Activated naive CD4-positive, alpha-beta T cell treated with anti-CD3 and anti-CD28 coated beads, Interleukin-2, amount 50 U/mL, for 16 hours (primary cell): Measurements from ENCODE around the gene OSBP.
A peak's percentile ranks its signal among the peaks of the same experiment; 100 is the strongest.

Experiments
- DNase-seq: peaks from one replicate; pipeline ENCODE4 v3.0.0-alpha.2; 2020

Gene OSBP

GRCh38 chr11:59607703-59608454, 7.7 kb downstream of the OSBP start:
- no peak for DNase-seq

- no peak for DNase-seq
These were observed 13.1 kb downstream of the OSBP start for GRCh38 chr11:59602432-59602831.

GRCh38 chr11:59601788-59602187, 13.8 kb downstream of the OSBP start:
- DNase-seq: no peak

DNA sequence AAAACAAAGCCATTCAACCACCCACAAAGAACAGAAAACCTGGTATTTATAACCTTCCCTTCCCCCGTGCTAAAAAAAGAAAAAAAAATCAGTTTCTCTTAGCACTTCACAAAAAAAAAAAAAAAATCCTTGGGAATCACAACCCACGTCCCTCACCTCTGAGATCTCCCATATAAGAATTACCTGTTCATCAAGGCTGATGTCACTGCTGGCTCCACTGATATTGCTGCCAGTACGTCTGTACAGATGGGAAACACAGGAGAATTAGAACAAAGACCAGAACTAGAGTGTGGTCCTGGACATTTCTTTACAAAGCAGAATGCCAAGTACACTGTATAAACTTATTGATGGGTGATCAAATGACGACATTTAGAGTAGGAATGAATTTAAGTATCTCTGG, 14.9 kb downstream of the OSBP start:
- DNase-seq: no peak

DNA sequence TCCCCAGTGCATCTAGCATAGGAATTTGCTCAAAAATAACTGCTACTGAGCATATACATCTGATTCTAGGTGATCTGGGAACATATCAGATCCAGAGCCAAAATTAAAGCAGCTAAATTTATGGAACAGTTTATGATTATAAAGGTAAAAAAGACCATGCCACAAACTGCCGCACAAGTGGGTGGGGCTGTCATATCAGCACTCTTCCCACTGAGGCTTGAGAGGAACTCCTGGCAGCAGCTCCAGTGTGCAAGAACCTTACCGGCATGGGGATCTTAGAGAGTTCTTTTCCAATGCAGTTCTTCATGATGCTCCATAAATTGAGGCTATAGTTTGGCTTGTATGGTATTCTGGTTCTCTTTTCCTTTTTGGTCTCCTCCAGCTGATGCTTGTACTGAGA, 15.3 kb downstream of the OSBP start:
- no peak for DNase-seq

DNA sequence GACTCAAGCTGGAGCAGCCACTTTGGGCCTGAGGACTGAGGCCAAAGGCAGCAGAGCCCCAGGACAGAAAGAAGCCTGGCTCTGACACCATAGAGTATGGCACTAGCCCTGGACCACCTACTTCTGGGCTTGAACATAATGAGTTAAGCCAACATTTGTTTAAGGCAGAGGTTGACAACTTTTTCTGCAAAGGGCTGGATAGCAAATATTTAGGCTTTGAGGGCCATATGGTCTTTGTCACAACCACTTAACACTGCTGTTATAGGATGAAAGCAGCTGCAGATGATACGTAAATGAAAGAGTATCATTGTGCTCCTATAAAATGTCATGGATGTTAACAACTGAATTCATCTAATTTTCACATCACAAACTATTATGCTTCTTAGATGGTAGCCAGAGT, 16.6 kb downstream of the OSBP start:
- DNase-seq: no peak

- DNase-seq: no peak
These were observed 31.3 kb downstream of the OSBP start for GRCh38 chr11:59584294-59584693.

DNA sequence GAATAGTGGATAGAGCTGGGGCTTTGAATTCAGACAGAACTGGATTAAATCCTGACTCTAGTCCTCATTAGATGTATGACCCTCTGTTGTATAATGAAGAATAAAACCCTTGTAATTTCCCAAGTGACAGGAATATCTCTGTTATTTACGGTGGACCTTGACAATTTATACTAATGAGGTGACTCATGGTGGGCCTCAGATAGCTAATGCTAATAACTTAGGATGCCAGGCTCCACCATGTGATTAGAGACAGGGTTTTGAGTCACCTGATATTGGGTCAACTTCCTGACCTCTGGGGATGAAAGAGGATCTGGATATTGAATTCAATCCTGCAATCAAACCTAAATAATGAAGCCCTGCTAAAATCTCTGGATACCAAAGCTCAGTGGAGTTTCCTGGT, 33.6 kb downstream of the OSBP start:
- no peak for DNase-seq

DNA sequence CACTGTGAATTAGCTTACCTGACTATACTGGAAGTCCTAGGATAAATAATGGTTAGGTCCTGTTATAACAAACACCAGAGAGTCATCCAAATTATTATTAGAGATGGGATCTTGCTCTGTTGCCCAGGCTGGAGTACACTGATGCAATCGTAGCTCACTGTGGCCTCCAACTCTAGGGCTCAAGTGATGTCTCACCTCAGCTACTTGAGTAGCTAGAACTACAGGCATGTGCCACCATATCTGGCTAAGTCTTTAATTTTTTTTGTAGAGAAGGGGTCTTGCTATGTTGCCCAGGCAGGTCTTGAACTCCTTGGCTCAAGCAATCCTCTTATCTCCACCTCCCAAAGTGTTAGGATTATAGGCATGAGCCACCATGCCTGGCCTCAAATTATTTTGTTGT, 37.2 kb downstream of the OSBP start:
- DNase-seq: no peak

GRCh38 chr11:59575505-59575904, 40.1 kb downstream of the OSBP start:
- no peak for DNase-seq

- no peak for DNase-seq
These were observed 40.6 kb downstream of the OSBP start for GRCh38 chr11:59574932-59575502.

GRCh38 chr11:59574467-59574866, 41.1 kb downstream of the OSBP start:
- no peak for DNase-seq

DNA sequence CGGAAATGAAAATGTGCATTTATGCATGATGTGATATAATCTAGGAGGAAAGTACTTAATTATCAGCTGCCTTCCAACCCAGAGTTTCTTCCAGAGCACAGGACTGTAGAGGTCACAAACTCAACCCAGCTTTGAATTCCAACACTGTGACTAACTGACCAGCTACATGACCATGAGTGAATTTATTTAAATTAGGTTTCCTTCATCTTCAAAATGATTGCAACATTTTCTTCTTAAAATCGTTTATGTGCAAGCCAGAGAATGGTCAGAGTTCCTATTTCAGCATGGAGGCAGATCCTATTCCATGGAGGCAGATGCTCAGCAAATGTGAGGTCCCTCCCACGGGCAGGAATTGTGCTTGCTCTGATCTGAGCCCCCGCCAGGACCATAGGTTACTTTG, 42.4 kb downstream of the OSBP start:
- DNase-seq: no peak

DNA sequence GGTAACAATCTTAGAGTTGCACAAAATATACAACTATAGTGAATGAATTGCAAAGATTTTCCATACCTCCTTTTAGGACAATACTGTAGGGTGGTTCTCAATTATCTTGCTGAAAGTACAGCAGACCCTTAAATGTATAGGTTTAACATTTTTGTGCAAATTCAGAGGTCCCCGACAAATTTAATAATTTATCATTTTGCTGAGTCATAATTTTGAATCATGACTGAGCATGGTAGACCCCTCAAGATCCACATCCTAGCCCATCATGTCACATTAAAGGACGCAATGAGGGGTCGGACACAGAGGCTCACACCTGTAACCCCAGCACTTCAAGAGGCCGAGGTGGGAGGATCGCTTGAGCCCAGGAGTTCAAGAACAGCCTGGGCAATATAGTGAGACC, 43.5 kb downstream of the OSBP start:
- no peak for DNase-seq

GRCh38 chr11:59562292-59562691, 53.3 kb downstream of the OSBP start:
- no peak for DNase-seq

GRCh38 chr11:59560702-59561473, 54.7 kb downstream of the OSBP start:
- peak; percentile 84 for DNase-seq

DNA sequence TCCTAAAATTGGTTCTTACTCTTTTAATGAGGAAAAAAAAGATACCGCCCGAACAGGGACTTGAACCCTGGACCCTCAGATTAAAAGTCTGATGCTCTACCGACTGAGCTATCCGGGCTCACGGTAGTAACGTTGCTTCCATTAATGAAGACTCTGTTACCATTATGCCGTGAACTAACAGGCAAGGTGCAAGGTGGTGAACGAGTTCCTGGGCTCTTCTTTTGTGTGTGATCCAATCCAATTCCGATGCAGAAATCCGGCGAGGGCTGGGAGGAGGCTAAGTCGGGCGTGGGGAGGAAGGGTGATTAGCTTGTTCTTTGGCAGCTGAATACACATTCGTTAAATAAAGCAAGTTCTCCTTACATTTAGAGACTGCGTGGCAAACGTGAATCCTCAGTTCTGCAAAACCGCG, 55.3 kb downstream of the OSBP start:
- DNase-seq: peak; percentile 65

GRCh38 chr11:59559886-59560285, 55.7 kb downstream of the OSBP start:
- DNase-seq: no peak

- no peak for DNase-seq
These were observed 57.3 kb downstream of the OSBP start for GRCh38 chr11:59558270-59558643.

DNA sequence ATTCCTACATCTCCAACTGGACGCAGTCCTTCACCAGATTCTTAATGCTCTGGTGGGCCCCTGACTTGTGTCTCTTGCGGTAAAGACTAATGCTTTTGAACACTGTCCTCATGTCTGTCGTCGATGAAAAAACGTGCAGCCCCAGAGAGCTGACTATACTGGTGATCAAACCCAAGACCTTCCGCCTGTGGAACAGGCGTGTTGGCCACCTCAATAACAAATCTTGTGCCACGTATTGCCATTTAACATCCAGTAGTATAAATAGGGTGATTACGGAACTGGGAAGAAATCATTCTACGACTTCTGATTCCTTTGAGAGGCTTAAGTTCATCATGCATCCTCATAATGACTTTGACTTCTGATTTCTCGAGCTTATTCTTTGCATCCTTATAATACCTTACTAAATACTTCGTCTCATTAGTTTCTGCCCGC, 58.6 kb downstream of the OSBP start:
- no peak for DNase-seq

- DNase-seq: peak; percentile 72
These were observed 59.3 kb downstream of the OSBP start for GRCh38 chr11:59556115-59556916.

GRCh38 chr11:59555601-59556114, 59.9 kb downstream of the OSBP start:
- no peak for DNase-seq

- no peak for DNase-seq
These were observed 62.3 kb downstream of the OSBP start for GRCh38 chr11:59553323-59553722.
